Activated T-cell treated with anti-CD3 and anti-CD28 coated beads, Interleukin-2, amount 50 U/mL, for 4 hours (primary cell): Measurements from ENCODE around the gene B9D2. TPM values are rescaled to one million over a fixed set of nuclear protein-coding genes. Genes with fewer than 3 reads are reported as not detected.
"Not testable (repeated sequence)": the region's sequence is repeated elsewhere in the genome, so short reads cannot be mapped to it uniquely, and the experiment has no call there.

Source experiments
- ATAC-seq, 2 donors: fragments of 200-7000 bp; cut with Tn5 transposase; one replicate each; pipeline ENCODE4 v1.10.0; 2021
- DNase-seq: peaks from one replicate; pipeline ENCODE4 v3.0.0-alpha.2; 2020
- H3K27me3 Mint-ChIP-seq: one replicate; pipeline ENCODE4 v1.8.0; 2021; ENCODE audit warnings: low read depth, mixed read lengths
- H3K36me3 Mint-ChIP-seq: one replicate; pipeline ENCODE4 v1.8.0; 2022; ENCODE audit warnings: mixed read lengths; ENCODE audit not compliant: insufficient read depth
- H3K4me1 Mint-ChIP-seq: one replicate; pipeline ENCODE4 v1.8.0; 2021; ENCODE audit warnings: low read depth, mixed read lengths
- H3K4me3 Mint-ChIP-seq: one replicate; pipeline ENCODE4 v1.8.0; 2021; ENCODE audit warnings: mild to moderate bottlenecking, moderate library complexity, mixed read lengths
- H3K9me3 Mint-ChIP-seq: one replicate; pipeline ENCODE4 v1.8.0; 2021; ENCODE audit warnings: mixed read lengths
- total RNA-seq, 3 donors: library from RNA; stranded (reverse); gene quantifications; one replicate each; pipeline ENCODE4 v1.2.1, GENCODE V29; 2021

Gene B9D2
- total RNA-seq, 3 donors from 2014 or later: 5.4 to 5.7 (median 5.7) TPM

DNA sequence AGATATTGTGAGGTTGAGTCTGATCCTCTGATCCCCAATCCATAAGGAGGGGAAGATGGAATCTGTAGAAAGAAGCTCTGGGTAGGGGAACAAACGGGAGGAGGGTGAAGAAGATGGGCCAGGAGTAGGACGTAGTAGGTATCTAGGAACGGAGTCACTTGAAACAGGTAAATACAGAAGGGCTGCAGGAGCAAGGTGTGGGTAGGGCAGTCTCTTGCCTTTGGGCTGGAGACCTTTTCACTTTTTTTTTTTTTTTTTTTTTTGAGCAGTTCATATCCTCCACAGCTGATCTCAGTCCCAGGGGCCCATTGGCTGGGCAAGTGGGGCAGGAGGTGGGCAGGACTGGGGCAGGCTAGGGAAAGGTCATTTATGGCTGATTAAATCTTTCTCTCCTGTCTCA is 35.1 kb upstream of the B9D2 start:
- Mint-ChIP-seq H3K27me3 (no peaks in the 10 kb centered on the region), H3K9me3 (no peaks in the 10 kb centered on the region), H3K36me3 (peaks cover 14% of the 10 kb centered on the region), H3K4me1 (peaks cover 41% of the 10 kb centered on the region), H3K4me3 (peak overlapping the region; percentile 99)
- DNase-seq (no peak), ATAC-seq (no peak)

- no peak for DNase-seq
- Mint-ChIP-seq H3K4me3 (peak overlapping the region; percentile 99), H3K4me1 (peaks cover 39% of the 10 kb centered on the region), H3K27me3 (no peaks in the 10 kb centered on the region), H3K36me3 (peaks cover 14% of the 10 kb centered on the region), H3K9me3 (no peaks in the 10 kb centered on the region)
- ATAC-seq: no peak
Observed at GRCh38 chr19:41398598-41398997, 34.6 kb upstream of the B9D2 start.

- no peaks in the 10 kb centered on the region for H3K27me3 Mint-ChIP-seq
- DNase-seq (no peak), ATAC-seq (no peak)
- no peaks in the 10 kb centered on the region for H3K9me3 Mint-ChIP-seq
- H3K4me3 Mint-ChIP-seq: peak overlapping the region; percentile 99
- H3K36me3 Mint-ChIP-seq: peaks cover 14% of the 10 kb centered on the region
- peaks cover 39% of the 10 kb centered on the region for H3K4me1 Mint-ChIP-seq
Observed at GRCh38 chr19:41398050-41398418, 34.1 kb upstream of the B9D2 start.

- DNase-seq (peak; percentile 98), ATAC-seq (peak; percentile 98 to 99)
- H3K4me3 Mint-ChIP-seq: peak within 1 kb of the TSS; percentile 99
- H3K9me3 Mint-ChIP-seq: no peaks in the 10 kb centered on the region
- H3K4me1 Mint-ChIP-seq: peaks cover 39% of the 10 kb centered on the region
- no peaks in the 10 kb centered on the region for H3K27me3 Mint-ChIP-seq
- peaks cover 16% of the 10 kb centered on the region for H3K36me3 Mint-ChIP-seq
Observed at GRCh38 chr19:41397086-41398049, 33.4 kb upstream of the B9D2 start, which contains the start of the genes BCKDHA and EXOSC5. TSS of gene BCKDHA (plus strand) at chr19:41397818. CDS start at chr19:41397828, 10 bp downstream. TSS of gene EXOSC5 (minus strand) at chr19:41397359. CDS start at chr19:41397328, 31 bp downstream.

GRCh38 chr19:41395355-41395754 is 31.4 kb upstream of the B9D2 start:
- ATAC-seq (no peak), DNase-seq (no peak)
- peaks cover 22% of the 10 kb centered on the region for H3K36me3 Mint-ChIP-seq
- H3K27me3 Mint-ChIP-seq: no peaks in the 10 kb centered on the region
- H3K9me3 Mint-ChIP-seq: no peaks in the 10 kb centered on the region
- H3K4me3 Mint-ChIP-seq: peak overlapping the region; percentile 99
- peaks cover 31% of the 10 kb centered on the region for H3K4me1 Mint-ChIP-seq

GRCh38 chr19:41392775-41393174 is 28.8 kb upstream of the B9D2 start:
- Mint-ChIP-seq H3K4me1 (peaks cover 14% of the 10 kb centered on the region), H3K27me3 (no peaks in the 10 kb centered on the region), H3K4me3 (no peak overlapping the region), H3K36me3 (peaks cover 25% of the 10 kb centered on the region), H3K9me3 (no peaks in the 10 kb centered on the region)
- ATAC-seq (no peak), DNase-seq (no peak)

GRCh38 chr19:41391618-41392017 is 27.7 kb upstream of the B9D2 start:
- Mint-ChIP-seq H3K36me3 (peaks cover 25% of the 10 kb centered on the region), H3K9me3 (no peaks in the 10 kb centered on the region), H3K27me3 (no peaks in the 10 kb centered on the region), H3K4me1 (peaks cover 12% of the 10 kb centered on the region), H3K4me3 (no peak overlapping the region)
- no peak for DNase-seq
- ATAC-seq: no peak

DNA sequence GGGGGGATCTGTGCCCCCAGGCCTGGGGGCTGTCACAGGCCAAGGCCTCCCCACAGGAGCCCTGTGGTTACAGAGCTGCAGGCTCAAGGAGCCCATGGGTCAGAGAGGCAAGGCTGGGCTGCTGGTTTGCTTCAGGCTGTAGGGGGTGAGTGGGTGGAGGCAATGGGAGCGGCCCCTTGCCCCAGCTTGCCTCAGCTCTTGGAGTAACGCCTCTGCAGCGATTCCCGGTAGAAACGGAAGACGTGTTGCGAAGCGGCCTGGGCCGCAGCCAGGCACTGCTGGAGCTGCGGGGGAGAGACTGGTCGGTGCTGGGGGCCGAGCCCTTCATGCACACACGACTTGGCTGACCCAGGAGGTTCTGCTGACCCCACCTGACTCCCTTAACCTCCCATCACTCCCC is 22.5 kb upstream of the B9D2 start:
- DNase-seq: no peak
- H3K36me3 Mint-ChIP-seq: peaks cover 20% of the 10 kb centered on the region
- H3K4me1 Mint-ChIP-seq: no peaks in the 10 kb centered on the region
- H3K4me3 Mint-ChIP-seq: no peak overlapping the region
- ATAC-seq: no peak
- no peaks in the 10 kb centered on the region for H3K9me3 Mint-ChIP-seq
- H3K27me3 Mint-ChIP-seq: no peaks in the 10 kb centered on the region

- no peaks in the 10 kb centered on the region for H3K27me3 Mint-ChIP-seq
- H3K9me3 Mint-ChIP-seq: no peaks in the 10 kb centered on the region
- no peaks in the 10 kb centered on the region for H3K4me1 Mint-ChIP-seq
- peaks cover 10% of the 10 kb centered on the region for H3K36me3 Mint-ChIP-seq
- H3K4me3 Mint-ChIP-seq: no peak overlapping the region
- no peak for ATAC-seq
- DNase-seq: no peak
Observed at GRCh38 chr19:41384351-41384750, 20.4 kb upstream of the B9D2 start.

DNA sequence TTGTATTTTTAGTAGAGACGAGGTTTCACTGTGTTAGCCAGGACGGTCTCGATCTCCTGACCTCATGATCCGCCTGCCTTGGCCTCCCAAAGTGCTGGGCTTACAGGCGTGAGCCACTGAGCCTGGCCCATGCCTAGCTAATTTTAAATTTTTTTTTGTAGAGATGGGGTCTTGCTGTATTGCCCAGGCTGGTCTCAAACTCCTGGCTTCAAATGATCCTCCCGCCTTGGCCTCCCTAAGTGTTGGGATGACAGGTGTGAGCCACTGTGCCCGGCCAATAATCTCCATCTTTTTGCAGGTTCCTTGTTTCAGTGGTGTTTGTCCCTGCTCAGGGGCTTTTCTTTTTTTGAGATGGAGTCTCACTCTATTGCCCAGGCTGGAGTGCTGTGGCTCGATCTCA is 17.6 kb upstream of the B9D2 start:
- DNase-seq, ATAC-seq, H3K4me3 Mint-ChIP-seq, H3K36me3 Mint-ChIP-seq, H3K9me3 Mint-ChIP-seq, H3K4me1 Mint-ChIP-seq, H3K27me3 Mint-ChIP-seq: not testable (repeated sequence)

DNA sequence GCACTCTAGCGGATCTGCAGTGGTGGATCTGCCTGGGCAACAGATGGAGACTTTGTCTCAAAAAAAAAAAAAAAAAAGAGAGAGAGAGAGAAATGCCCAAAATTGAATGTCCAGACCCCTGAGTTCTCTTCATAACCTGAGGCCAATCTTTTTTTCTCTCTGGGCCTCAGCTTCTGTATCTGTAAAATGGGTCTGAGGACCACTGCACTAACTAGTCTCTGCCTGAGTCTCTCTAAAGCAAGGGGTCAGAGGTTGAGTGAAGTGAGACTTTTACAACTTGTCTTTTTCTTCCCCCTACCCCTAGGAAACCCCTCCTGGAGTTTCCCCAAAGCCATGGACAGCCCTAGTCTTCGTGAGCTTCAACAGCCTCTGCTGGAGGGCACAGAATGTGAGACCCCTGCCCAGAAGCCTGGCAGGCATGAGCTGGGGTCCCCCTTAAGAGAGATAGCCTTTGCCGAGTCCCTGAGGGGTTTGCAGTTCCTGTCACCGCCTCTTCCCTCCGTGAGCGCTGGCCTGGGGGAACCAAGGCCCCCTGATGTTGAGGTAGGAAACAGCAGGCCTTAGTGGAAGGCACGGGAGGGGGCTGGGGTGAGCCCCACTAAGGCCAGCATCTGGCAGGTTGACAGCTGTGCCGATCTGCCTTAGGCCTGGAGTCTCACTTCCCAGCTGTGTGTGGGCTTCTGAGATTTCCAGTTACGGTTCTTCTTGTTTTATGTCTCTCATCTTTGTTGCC is 14.2 kb upstream of the B9D2 start:
- Mint-ChIP-seq H3K4me3 (no peak overlapping the region), H3K36me3 (peaks cover 3% of the 10 kb centered on the region), H3K4me1 (peaks cover 10% of the 10 kb centered on the region), H3K27me3 (no peaks in the 10 kb centered on the region), H3K9me3 (no peaks in the 10 kb centered on the region)
- ATAC-seq (peak; percentile 54 to 58), DNase-seq (no peak)

- Mint-ChIP-seq H3K27me3 (no peaks in the 10 kb centered on the region), H3K9me3 (no peaks in the 10 kb centered on the region), H3K4me1 (peaks cover 10% of the 10 kb centered on the region), H3K4me3 (peak overlapping the region; percentile 72), H3K36me3 (no peaks in the 10 kb centered on the region)
- DNase-seq: peak; percentile 54
- ATAC-seq: peak; percentile 54 to 74
Observed at GRCh38 chr19:41376998-41377365, 13.0 kb upstream of the B9D2 start.

DNA sequence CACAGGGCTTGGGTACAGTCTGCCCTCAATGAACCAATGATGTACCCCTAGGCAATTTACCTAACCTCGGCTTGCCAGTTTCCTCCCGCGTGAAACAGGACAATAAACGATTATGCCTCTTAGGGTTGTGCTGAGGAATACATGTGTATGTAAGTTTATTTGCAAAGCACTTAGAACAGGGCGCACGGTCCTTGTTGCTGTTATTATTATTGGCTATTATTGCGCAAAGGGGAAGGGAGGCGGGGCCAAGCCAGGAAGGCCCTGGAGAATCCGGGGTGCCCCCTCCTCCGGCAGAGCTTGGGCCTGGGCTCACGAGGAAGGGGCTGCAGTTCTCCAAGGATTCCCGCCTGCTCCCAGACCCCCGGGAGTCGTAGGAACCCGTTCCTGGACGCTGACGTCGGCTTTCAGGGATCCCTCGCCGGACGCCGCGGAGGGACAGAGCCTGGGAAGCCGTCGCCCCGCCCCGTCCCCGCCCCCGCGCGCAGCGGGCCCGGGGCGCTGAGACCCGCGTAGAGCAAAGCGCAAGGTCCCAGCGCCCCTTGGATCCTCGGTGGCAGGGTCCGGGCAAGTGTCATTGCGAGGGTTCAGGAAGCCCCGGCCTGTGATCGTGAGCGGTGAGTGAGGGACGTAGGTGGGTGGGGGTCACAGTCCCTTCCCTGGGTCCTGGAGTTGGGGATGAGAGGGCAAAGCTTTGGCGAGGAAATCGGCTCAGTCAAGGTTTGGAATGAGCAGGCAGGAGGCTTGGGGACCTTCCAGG is 12.5 kb upstream of the B9D2 start, which contains the start of gene TMEM91:
Gene TMEM91 (plus strand): TSS at position 293 of the 757 bp plus-strand sequence. CDS start 1,777 bp downstream, outside the sequence.
- peak within 1 kb of the TSS; percentile 72 for H3K4me3 Mint-ChIP-seq
- ATAC-seq (peak; percentile 58 to 62), DNase-seq (no peak)
- peaks cover 10% of the 10 kb centered on the region for H3K4me1 Mint-ChIP-seq
- H3K27me3 Mint-ChIP-seq: no peaks in the 10 kb centered on the region
- no peaks in the 10 kb centered on the region for H3K9me3 Mint-ChIP-seq
- H3K36me3 Mint-ChIP-seq: no peaks in the 10 kb centered on the region

GRCh38 chr19:41373993-41374392 is 10.0 kb upstream of the B9D2 start:
- no peaks in the 10 kb centered on the region for H3K27me3 Mint-ChIP-seq
- no peaks in the 10 kb centered on the region for H3K9me3 Mint-ChIP-seq
- DNase-seq: no peak
- no peak overlapping the region for H3K4me3 Mint-ChIP-seq
- H3K4me1 Mint-ChIP-seq: peaks cover 10% of the 10 kb centered on the region
- ATAC-seq: no peak
- no peaks in the 10 kb centered on the region for H3K36me3 Mint-ChIP-seq
